SU-DHL-6 (cell line): ENCODE data around the gene NEIL1.

Source experiments
- CTCF ChIP-seq: fragments of 200-600 bp; sonication (generic); IDR thresholded peaks from one replicate; pipeline ENCODE4 v1.5.1; 2017; ENCODE audit warnings: antibody characterized with exemption, mild to moderate bottlenecking, low read length, moderate library complexity; ENCODE audit not compliant: insufficient read depth, poor library complexity, severe bottlenecking
- EZH2phosphoT487 ChIP-seq: fragments of 200-600 bp; sonication (generic), shearing (Covaris generic); conservative IDR thresholded peaks from 2 replicates; pipeline ENCODE4 v1.6.1; 2018; ENCODE audit warnings: mild to moderate bottlenecking, antibody characterized with exemption, low read length, moderate library complexity, mixed read lengths

- TF ChIP-seq CTCF: no peak
- TF ChIP-seq EZH2phosphoT487: no peak
Observed at GRCh38 chr15:75347222-75348033, 589 bp downstream of the NEIL1 start.
